GM21381 (cell line): Measurements from ENCODE around the gene CREB3L2.
"Not testable (repeated sequence)": the region's sequence is repeated elsewhere in the genome, so short reads cannot be mapped to it uniquely, and the experiment has no call there.

Source experiments
- ATAC-seq: cut with Tn5 transposase; IDR thresholded peaks from one replicate; pipeline ENCODE4 v1.9.1; 2021; ENCODE audit warnings: mild to moderate bottlenecking, moderate library complexity; ENCODE audit not compliant: unreplicated experiment

CREB3L2 gene

GRCh38 chr7:138001529-138002095 is at the start of gene CREB3L2:
Gene CREB3L2 (minus strand): TSS chr7:138002086. CDS start chr7:138001705, 381 bp downstream.
- peak; percentile 33 for ATAC-seq

GRCh38 chr7:138049505-138050116 is 47.7 kb upstream of the CREB3L2 start:
- no peak for ATAC-seq

GRCh38 chr7:138047907-138048306 is 46.0 kb upstream of the CREB3L2 start:
- no peak for ATAC-seq

GRCh38 chr7:138044897-138045296 is 43.0 kb upstream of the CREB3L2 start:
- ATAC-seq: no peak

- ATAC-seq: not testable (repeated sequence)
Observed at GRCh38 chr7:138040063-138040462, 38.2 kb upstream of the CREB3L2 start.

GRCh38 chr7:138036135-138036534 is 34.2 kb upstream of the CREB3L2 start:
- ATAC-seq: no peak

GRCh38 chr7:138033241-138033640 is 31.4 kb upstream of the CREB3L2 start:
- no peak for ATAC-seq

- ATAC-seq: no peak
Observed at GRCh38 chr7:138032770-138033169, 30.9 kb upstream of the CREB3L2 start.

GRCh38 chr7:138032186-138032585 is 30.3 kb upstream of the CREB3L2 start:
- peak; percentile 50 for ATAC-seq

- no peak for ATAC-seq
Observed at GRCh38 chr7:138030679-138031351, 28.9 kb upstream of the CREB3L2 start.

- no peak for ATAC-seq
Observed at GRCh38 chr7:138029941-138030340, 28.1 kb upstream of the CREB3L2 start.

GRCh38 chr7:138029126-138029525 is 27.2 kb upstream of the CREB3L2 start:
- ATAC-seq: no peak

GRCh38 chr7:138027100-138027499 is 25.2 kb upstream of the CREB3L2 start:
- no peak for ATAC-seq

GRCh38 chr7:138025215-138026186 is 23.6 kb upstream of the CREB3L2 start:
- no peak for ATAC-seq

GRCh38 chr7:138024765-138025164 is 22.9 kb upstream of the CREB3L2 start:
- no peak for ATAC-seq

GRCh38 chr7:138024343-138024691 is 22.4 kb upstream of the CREB3L2 start:
- no peak for ATAC-seq

- peak; percentile 77 for ATAC-seq
Observed at GRCh38 chr7:138023618-138024342, 21.9 kb upstream of the CREB3L2 start.

GRCh38 chr7:138021889-138022288 is 20.0 kb upstream of the CREB3L2 start:
- no peak for ATAC-seq

- no peak for ATAC-seq
Observed at GRCh38 chr7:138017992-138018391, 16.1 kb upstream of the CREB3L2 start.

GRCh38 chr7:138015096-138015495 is 13.2 kb upstream of the CREB3L2 start:
- ATAC-seq: no peak

- no peak for ATAC-seq
Observed at GRCh38 chr7:138014686-138015085, 12.8 kb upstream of the CREB3L2 start.
